SK-N-SH (cell line): ENCODE measurements around the gene FHIP2A. TPM values are rescaled to one million over a fixed set of nuclear protein-coding genes. Genes with fewer than 3 reads are reported as not detected.

Source experiments
- CTCF ChIA-PET: fragments of 300-600, 350-600 bp; formaldehyde crosslinking; extraction: SDS; loops from one replicate; lab custom pipeline; 2021; lab: Yijun Ruan, JAX
- POLR2A ChIA-PET: fragments of 350-600 bp; sonication (Branson Sonifier 250); formaldehyde crosslinking; extraction: SDS; loops from one replicate; lab custom pipeline; 2020; ENCODE audit warnings: antibody characterized with exemption, inconsistent platforms; lab: Yijun Ruan, JAX
- DNase-seq: peaks from one replicate; pipeline ENCODE4 v3.0.0; 2012
- H2AFZ ChIP-seq: fragments of 200-600 bp; sonication (generic); 2 replicates; pipeline ENCODE4 v1.8.1; 2016; ENCODE audit warnings: antibody characterized with exemption, mild to moderate bottlenecking, low read depth
- H3F3A ChIP-seq: fragments of 200-600 bp; sonication (generic); replicated peaks from 2 replicates; pipeline ENCODE3; 2016; ENCODE audit warnings: antibody characterized with exemption, mild to moderate bottlenecking; ENCODE audit not compliant: insufficient read depth
- H3K27ac ChIP-seq, 2 experiments: fragments of 200-500 bp in 1 of 2; fragments of 200-600 bp in 1 of 2; sonication (Bioruptor generic) in 1 of 2; sonication (generic), shearing (Covaris generic) in 1 of 2; 2 replicates each; pipeline versions ENCODE4 v1.5.1 to v1.6.1; 2014 to 2016; ENCODE audit warnings: low read depth in 2 of 2, inconsistent platforms in 1 of 2, low read length in 1 of 2, mild to moderate bottlenecking in 1 of 2, mixed read lengths in 1 of 2
- H3K27me3 ChIP-seq: fragments of 200-600 bp; sonication (generic), shearing (Covaris generic); 2 replicates; pipeline ENCODE4 v1.6.1; 2016; ENCODE audit warnings: mixed run types; ENCODE audit not compliant: insufficient read depth
- H3K36me3 ChIP-seq, 2 experiments: fragments of 200-500 bp in 1 of 2; fragments of 200-600 bp in 1 of 2; sonication (Bioruptor generic) in 1 of 2; sonication (generic) in 1 of 2; replicated peaks in 1 of 2; 2 replicates each; pipeline versions ENCODE3 to v1.5.1; 2014 to 2016; ENCODE audit warnings: low read length in 1 of 2, mild to moderate bottlenecking in 1 of 2; ENCODE audit not compliant: insufficient read depth in 2 of 2, control insufficient read depth in 1 of 2
- H3K4me1 ChIP-seq, 2 experiments: fragments of 200-500 bp in 1 of 2; fragments of 200-600 bp in 1 of 2; sonication (Bioruptor generic) in 1 of 2; sonication (generic), shearing (Covaris generic) in 1 of 2; 2 replicates each; pipeline versions ENCODE4 v1.5.1 to v1.6.1; 2014 to 2016; ENCODE audit warnings: low read depth in 1 of 2, low read length in 1 of 2, mixed run types in 1 of 2; ENCODE audit not compliant: insufficient read depth in 2 of 2, control insufficient read depth in 1 of 2
- H3K4me2 ChIP-seq: fragments of 200-600 bp; sonication (generic), shearing (Covaris generic); 2 replicates; pipeline ENCODE4 v1.6.1; 2017; ENCODE audit warnings: mixed run types
- H3K4me3 ChIP-seq, 2 experiments: fragments of 200-500 bp in 1 of 2; fragments of 200-600 bp in 1 of 2; sonication (Bioruptor generic) in 1 of 2; sonication (generic), shearing (Covaris generic) in 1 of 2; 2 replicates each; pipeline versions ENCODE4 v1.5.1 to v1.8.1; 2014 to 2016; ENCODE audit warnings: low read depth in 2 of 2, inconsistent platforms in 1 of 2, low read length in 1 of 2, mild to moderate bottlenecking in 1 of 2, mixed read lengths in 1 of 2, moderate library complexity in 1 of 2
- H3K79me2 ChIP-seq: fragments of 200-600 bp; sonication (generic); 2 replicates; pipeline ENCODE4 v1.8.1; 2017; ENCODE audit warnings: mild to moderate bottlenecking; ENCODE audit not compliant: insufficient read depth
- H3K9ac ChIP-seq: fragments of 200-600 bp; sonication (generic); 2 replicates; pipeline ENCODE4 v1.6.1; 2017; ENCODE audit warnings: mixed run types
- H3K9me2 ChIP-seq: fragments of 200-600 bp; sonication (generic); 2 replicates; pipeline ENCODE4 v1.6.1; 2017; ENCODE audit warnings: mixed run types
- H3K9me3 ChIP-seq: fragments of 200-600 bp; sonication (generic); 2 replicates; pipeline ENCODE4 v1.6.1; 2017; ENCODE audit warnings: mixed run types, mild to moderate bottlenecking, moderate library complexity
- H4K20me1 ChIP-seq: fragments of 200-600 bp; sonication (generic); 2 replicates; pipeline ENCODE4 v1.6.1; 2017; ENCODE audit warnings: mild to moderate bottlenecking, mixed run types; ENCODE audit not compliant: insufficient read depth
- ELF1 ChIP-seq: IDR thresholded peaks from 2 replicates; pipeline ENCODE4 v1.4.0; 2012
- FOSL2 ChIP-seq: IDR thresholded peaks from 2 replicates; pipeline ENCODE4 v1.4.0; 2012; ENCODE audit warnings: low read depth, mild to moderate bottlenecking, moderate library complexity, borderline replicate concordance
- GATA2 ChIP-seq: sonication (generic); formaldehyde crosslinking; IDR thresholded peaks from 2 replicates; pipeline ENCODE4 v1.5.0; 2020; ENCODE audit warnings: mild to moderate bottlenecking, missing genetic modification reagents
- IRF3 ChIP-seq: fragments of 150-350 bp; IDR thresholded peaks from 2 replicates; pipeline ENCODE4 v1.6.1; 2016; ENCODE audit warnings: mild to moderate bottlenecking, low read depth, low read length
- JUND ChIP-seq: IDR thresholded peaks from 2 replicates; pipeline ENCODE4 v1.4.0; 2012
- MAX ChIP-seq: IDR thresholded peaks from 2 replicates; pipeline ENCODE4 v1.4.0; 2012; ENCODE audit warnings: low read depth
- MXI1 ChIP-seq: IDR thresholded peaks from 2 replicates; pipeline ENCODE4 v1.6.1; 2012; ENCODE audit warnings: mild to moderate bottlenecking, low read depth, low read length, improper control_type of control experiment
- NFIC ChIP-seq: IDR thresholded peaks from 2 replicates; pipeline ENCODE4 v1.4.0; 2012; ENCODE audit warnings: borderline replicate concordance
- NRF1 ChIP-seq: IDR thresholded peaks from 2 replicates; pipeline ENCODE4 v1.6.1; 2012; ENCODE audit warnings: low read depth, mild to moderate bottlenecking, low read length
- POLR2AphosphoS5 ChIP-seq: IDR thresholded peaks from 2 replicates; pipeline ENCODE4 v1.6.1; 2012; ENCODE audit warnings: low read depth, low read length
- RCOR1 ChIP-seq: fragments of 150-350 bp; IDR thresholded peaks from 2 replicates; pipeline ENCODE4 v1.6.1; 2017; ENCODE audit warnings: antibody characterized with exemption, low read length
- RFX5 ChIP-seq: IDR thresholded peaks from 2 replicates; pipeline ENCODE4 v1.6.1; 2012; ENCODE audit warnings: mild to moderate bottlenecking, improper control_type of control experiment, low read length
- SMC3 ChIP-seq: IDR thresholded peaks from 2 replicates; pipeline ENCODE4 v1.6.1; 2012; ENCODE audit warnings: low read depth, low read length, improper control_type of control experiment
- TAF1 ChIP-seq: IDR thresholded peaks from 2 replicates; pipeline ENCODE4 v1.6.1; 2012; ENCODE audit warnings: low read depth, mild to moderate bottlenecking, low read length, moderate library complexity, borderline replicate concordance
- USF1 ChIP-seq: IDR thresholded peaks from 2 replicates; pipeline ENCODE4 v1.4.0; 2012; ENCODE audit warnings: low read depth, borderline replicate concordance
- USF2 ChIP-seq: fragments of 150-350 bp; IDR thresholded peaks from 2 replicates; pipeline ENCODE4 v1.6.1; 2017; ENCODE audit warnings: antibody characterized with exemption, low read length, low read depth, borderline replicate concordance
- ZBTB33 ChIP-seq: IDR thresholded peaks from 2 replicates; pipeline ENCODE4 v1.4.0; 2012; ENCODE audit warnings: low read depth, borderline replicate concordance
- WGBS: methylation state at CpG from one replicate; pipeline ENCODE4 v1.1.6; 2017; ENCODE audit warnings: low lambda C conversion rate; 5-methylcytosine and 5-hydroxymethylcytosine counted together
- polyA plus RNA-seq, 3 experiments: library from polyadenylated mRNA; depleted of rRNA; stranded (reverse); fragments of >200 nt; gene quantifications; 2 replicates each; pipeline ENCODE4 v1.2.3, GENCODE V29; 2012

The FHIP2A gene
- polyA plus RNA-seq, 1 of the 3 experiments (the other 2 are of a cell fraction) = 6.1 TPM

GRCh38 chr10:114862456-114862855 lies 40.9 kb downstream of the FHIP2A start:
- Histone ChIP-seq H3K4me1 (peaks cover 3 to 8% of the 10 kb centered on the region in 2 experiments; a peak in 1 of 4 replicates), H3K9me2 (no peaks in the 10 kb centered on the region), H3K9ac (no peak overlapping the region), H3K4me2 (no peak overlapping the region), H3K4me3 (no peak overlapping the region), H3K79me2 (peaks cover 18% of the 10 kb centered on the region), H3K27me3 (no peaks in the 10 kb centered on the region), H3K27ac (no peak overlapping the region), H2AFZ (no peak overlapping the region), H3K9me3 (no peaks in the 10 kb centered on the region), H3F3A (peaks cover 20% of the 10 kb centered on the region), H3K36me3 (peaks cover 68 to 72% of the 10 kb centered on the region in 2 experiments), H4K20me1 (no peaks in the 10 kb centered on the region)
- ChIA-PET POLR2A (interaction anchor here (0.6 kb wide), 1 partner anchor 22 kb away, joined by 4 read pairs; no protein-coding TSS in a partner anchor), CTCF (interaction anchor here (0.6 to 2.4 kb wide), 5 partner anchors 15 to 1425 kb away, joined by 3 to 11 read pairs (median 4); partner anchors contain the start of gene FHIP2A)
- WGBS = 86% methylated on average over 4 of the region's 4 CpGs
- TF ChIP-seq MXI1 (no peak), ELF1 (no peak), TAF1 (no peak), FOSL2 (no peak), ZBTB33 (no peak), JUND (no peak), SMC3 (no peak), POLR2AphosphoS5 (no peak), NFIC (no peak), MAX (no peak), IRF3 (no peak), GATA2 (CRISPR knock-in tag) (no peak), USF1 (no peak), RFX5 (no peak), RCOR1 (no peak), NRF1 (no peak), USF2 (no peak)
- no peak for DNase-seq
